AG08395 (cell line): ENCODE results near the gene MALRD1.

Experiments used
- DNase-seq: peaks from one replicate; pipeline ENCODE4 v3.0.0; 2012; ENCODE audit warnings: mixed read lengths, low spot score

The MALRD1 gene

GRCh38 chr10:19048489-19048888 is at the start of gene MALRD1:
MALRD1 (plus strand) TSS chr10:19048801; CDS start chr10:19048939, 138 bp downstream.
- no peak for DNase-seq

GRCh38 chr10:19003341-19003740 is 45.3 kb upstream of the MALRD1 start:
- DNase-seq, result no peak

GRCh38 chr10:19012111-19012510 is 36.5 kb upstream of the MALRD1 start:
- DNase-seq, result no peak

GRCh38 chr10:19014034-19014433 is 34.6 kb upstream of the MALRD1 start:
- peak; percentile 2 for DNase-seq

- DNase-seq, result no peak
Observed at GRCh38 chr10:19014498-19014897, 34.1 kb upstream of the MALRD1 start.

GRCh38 chr10:19017116-19017890 is 31.3 kb upstream of the MALRD1 start:
- DNase-seq, result no peak

- DNase-seq, result no peak
Observed at GRCh38 chr10:19021162-19021561, 27.4 kb upstream of the MALRD1 start.

- no peak for DNase-seq
Observed at GRCh38 chr10:19024611-19025010, 24.0 kb upstream of the MALRD1 start.

- DNase-seq, result no peak
Observed at GRCh38 chr10:19031763-19032162, 16.8 kb upstream of the MALRD1 start.

- no peak for DNase-seq
Observed at GRCh38 chr10:19033741-19034140, 14.9 kb upstream of the MALRD1 start.

- DNase-seq, result no peak
Observed at GRCh38 chr10:19041171-19041570, 7.4 kb upstream of the MALRD1 start.

GRCh38 chr10:19043431-19043830 is 5.2 kb upstream of the MALRD1 start:
- DNase-seq, result no peak

GRCh38 chr10:19046679-19047078 is 1.9 kb upstream of the MALRD1 start:
- DNase-seq, result no peak

GRCh38 chr10:19048891-19049290 is 290 bp downstream of the MALRD1 start:
- no peak for DNase-seq

GRCh38 chr10:19049567-19049966 is 966 bp downstream of the MALRD1 start:
- no peak for DNase-seq

GRCh38 chr10:19054289-19054835 is 5.8 kb downstream of the MALRD1 start:
- no peak for DNase-seq

- DNase-seq, result no peak
Observed at GRCh38 chr10:19058046-19058445, 9.4 kb downstream of the MALRD1 start.

GRCh38 chr10:19063986-19064385 is 15.4 kb downstream of the MALRD1 start:
- DNase-seq, result no peak

- no peak for DNase-seq
Observed at GRCh38 chr10:19071946-19072345, 23.3 kb downstream of the MALRD1 start.

- DNase-seq, result no peak
Observed at GRCh38 chr10:19077276-19077675, 28.7 kb downstream of the MALRD1 start.

GRCh38 chr10:19096501-19097073 is 48.0 kb downstream of the MALRD1 start:
- no peak for DNase-seq

- no peak for DNase-seq
Observed at GRCh38 chr10:19097151-19097550, 48.5 kb downstream of the MALRD1 start.

GRCh38 chr10:19098803-19099202 is 50.2 kb downstream of the MALRD1 start:
- DNase-seq, result no peak

GRCh38 chr10:19107406-19107805 is 58.8 kb downstream of the MALRD1 start:
- DNase-seq, result no peak
